ENCODE data around the gene POU1F1. TPM values are rescaled to one million over a fixed set of nuclear protein-coding genes. Genes with fewer than 3 reads are reported as not detected.

The POU1F1 gene
- total RNA-seq, 2 donors from 2014 or later: not detected

DNA sequence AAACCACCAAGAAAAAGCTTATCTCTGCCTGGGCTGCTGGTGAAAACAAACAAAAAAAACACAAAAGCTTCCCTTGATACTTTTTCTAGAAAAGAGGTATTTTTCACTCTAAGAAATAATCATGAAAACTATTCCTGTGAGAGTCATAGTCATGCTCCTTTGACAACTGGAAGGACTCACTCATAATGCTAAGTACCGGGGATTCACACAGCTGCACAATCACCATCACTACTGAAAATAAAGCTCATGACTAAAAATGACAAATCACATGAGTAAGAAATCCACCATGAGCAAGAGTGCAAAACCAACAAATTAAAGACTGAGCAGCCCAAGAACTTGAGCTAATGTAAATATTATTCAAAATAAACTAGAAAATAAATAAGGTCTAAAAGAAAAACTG lies 10.6 kb upstream of the POU1F1 start:
- WGBS, 2 experiments (ENCODE audit: insufficient coverage in 1 of 2, insufficient read length in 1 of 2): 84% methylated on average over 1 of the region's 1 CpG; no CpG with 5 or more reads in 1 of the 2 experiments
- Histone ChIP-seq H3K9ac (ENCODE audit: extremely low read depth, low read length, poor library complexity, severe bottlenecking) (no peak overlapping the region), H3K27ac (ENCODE audit: low read depth, low read length) (no peak overlapping the region), H3K4me1 (ENCODE audit: control insufficient read depth, insufficient read depth, low read length) (no peaks in the 10 kb centered on the region), H3K36me3 (ENCODE audit: control insufficient read depth, insufficient read depth, low read length) (no peaks in the 10 kb centered on the region), H3K27me3 (ENCODE audit: control insufficient read depth, insufficient read depth, low read length, poor library complexity, severe bottlenecking) (no peaks in the 10 kb centered on the region), H3K4me3 (ENCODE audit: low read length) (no peak overlapping the region), H3K9me3 (ENCODE audit: control insufficient read depth, low read length) (no peaks in the 10 kb centered on the region)
- no peak for DNase-seq
- TF ChIP-seq, protein P1, sequence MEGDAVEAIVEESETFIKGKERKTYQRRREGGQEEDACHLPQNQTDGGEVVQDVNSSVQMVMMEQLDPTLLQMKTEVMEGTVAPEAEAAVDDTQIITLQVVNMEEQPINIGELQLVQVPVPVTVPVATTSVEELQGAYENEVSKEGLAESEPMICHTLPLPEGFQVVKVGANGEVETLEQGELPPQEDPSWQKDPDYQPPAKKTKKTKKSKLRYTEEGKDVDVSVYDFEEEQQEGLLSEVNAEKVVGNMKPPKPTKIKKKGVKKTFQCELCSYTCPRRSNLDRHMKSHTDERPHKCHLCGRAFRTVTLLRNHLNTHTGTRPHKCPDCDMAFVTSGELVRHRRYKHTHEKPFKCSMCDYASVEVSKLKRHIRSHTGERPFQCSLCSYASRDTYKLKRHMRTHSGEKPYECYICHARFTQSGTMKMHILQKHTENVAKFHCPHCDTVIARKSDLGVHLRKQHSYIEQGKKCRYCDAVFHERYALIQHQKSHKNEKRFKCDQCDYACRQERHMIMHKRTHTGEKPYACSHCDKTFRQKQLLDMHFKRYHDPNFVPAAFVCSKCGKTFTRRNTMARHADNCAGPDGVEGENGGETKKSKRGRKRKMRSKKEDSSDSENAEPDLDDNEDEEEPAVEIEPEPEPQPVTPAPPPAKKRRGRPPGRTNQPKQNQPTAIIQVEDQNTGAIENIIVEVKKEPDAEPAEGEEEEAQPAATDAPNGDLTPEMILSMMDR (conservative IDR thresholded peaks at IDR 0.05): no peak
- H3K4me1 Mint-ChIP-seq: peaks cover 1% of the 10 kb centered on the region
- H3K27me3 Mint-ChIP-seq (ENCODE audit: insufficient read depth): no peaks in the 10 kb centered on the region
- H3K9me3 Mint-ChIP-seq: no peaks in the 10 kb centered on the region
- no peak overlapping the region for H3K4me3 Mint-ChIP-seq
- H3K36me3 Mint-ChIP-seq (ENCODE audit: low read depth): no peaks in the 10 kb centered on the region
- no peak overlapping the region for H3K27ac Mint-ChIP-seq

DNA sequence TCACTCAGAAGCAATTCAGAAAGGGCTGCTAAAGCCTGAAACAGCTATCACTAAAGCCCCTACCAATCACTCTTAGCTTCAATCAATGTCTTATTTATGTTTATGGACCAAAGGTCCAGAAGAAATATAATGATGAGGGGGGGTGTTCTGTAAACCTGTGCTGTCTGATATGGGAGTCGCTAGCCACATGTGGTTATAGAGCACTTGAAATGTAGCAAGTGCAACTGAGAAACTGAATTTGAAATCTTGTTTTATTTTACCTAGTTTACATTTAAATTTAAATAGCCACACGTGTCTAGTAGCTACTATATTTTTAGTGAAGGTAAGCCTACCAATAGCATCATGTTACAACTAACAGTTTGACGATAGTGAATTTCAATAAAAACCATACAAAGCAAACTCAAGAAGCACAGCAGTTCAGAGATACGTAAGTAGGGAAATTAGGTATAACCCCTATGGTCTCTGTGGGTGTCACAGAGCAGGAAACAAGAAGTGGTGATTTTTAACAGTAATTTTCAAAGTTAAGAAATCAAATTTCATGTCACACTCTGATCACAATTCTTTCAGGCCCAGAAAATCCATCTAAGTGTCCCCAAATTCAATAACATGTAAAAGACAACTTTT lies 3.6 kb downstream of the POU1F1 start:
- 95 to 100% methylated on average over 1 to 4 of the region's 4 CpGs for WGBS, 2 experiments (ENCODE audit: insufficient coverage in 1 of 2, insufficient read length in 1 of 2)
- Mint-ChIP-seq H3K9me3 (no peaks in the 10 kb centered on the region), H3K27ac (no peak overlapping the region), H3K4me3 (no peak overlapping the region), H3K4me1 (peaks cover 3% of the 10 kb centered on the region), H3K36me3 (ENCODE audit: low read depth) (no peaks in the 10 kb centered on the region), H3K27me3 (ENCODE audit: insufficient read depth) (no peaks in the 10 kb centered on the region)
- TF ChIP-seq, protein P1 (conservative IDR thresholded peaks at IDR 0.05): no peak
- DNase-seq: no peak
- Histone ChIP-seq H3K27ac (ENCODE audit: low read depth, low read length) (no peak overlapping the region), H3K9ac (ENCODE audit: extremely low read depth, low read length, poor library complexity, severe bottlenecking) (no peak overlapping the region), H3K4me1 (ENCODE audit: control insufficient read depth, insufficient read depth, low read length) (no peaks in the 10 kb centered on the region), H3K27me3 (ENCODE audit: control insufficient read depth, insufficient read depth, low read length, poor library complexity, severe bottlenecking) (no peaks in the 10 kb centered on the region), H3K36me3 (ENCODE audit: control insufficient read depth, insufficient read depth, low read length) (no peaks in the 10 kb centered on the region), H3K9me3 (ENCODE audit: control insufficient read depth, low read length) (no peaks in the 10 kb centered on the region), H3K4me3 (ENCODE audit: low read length) (no peak overlapping the region)

DNA sequence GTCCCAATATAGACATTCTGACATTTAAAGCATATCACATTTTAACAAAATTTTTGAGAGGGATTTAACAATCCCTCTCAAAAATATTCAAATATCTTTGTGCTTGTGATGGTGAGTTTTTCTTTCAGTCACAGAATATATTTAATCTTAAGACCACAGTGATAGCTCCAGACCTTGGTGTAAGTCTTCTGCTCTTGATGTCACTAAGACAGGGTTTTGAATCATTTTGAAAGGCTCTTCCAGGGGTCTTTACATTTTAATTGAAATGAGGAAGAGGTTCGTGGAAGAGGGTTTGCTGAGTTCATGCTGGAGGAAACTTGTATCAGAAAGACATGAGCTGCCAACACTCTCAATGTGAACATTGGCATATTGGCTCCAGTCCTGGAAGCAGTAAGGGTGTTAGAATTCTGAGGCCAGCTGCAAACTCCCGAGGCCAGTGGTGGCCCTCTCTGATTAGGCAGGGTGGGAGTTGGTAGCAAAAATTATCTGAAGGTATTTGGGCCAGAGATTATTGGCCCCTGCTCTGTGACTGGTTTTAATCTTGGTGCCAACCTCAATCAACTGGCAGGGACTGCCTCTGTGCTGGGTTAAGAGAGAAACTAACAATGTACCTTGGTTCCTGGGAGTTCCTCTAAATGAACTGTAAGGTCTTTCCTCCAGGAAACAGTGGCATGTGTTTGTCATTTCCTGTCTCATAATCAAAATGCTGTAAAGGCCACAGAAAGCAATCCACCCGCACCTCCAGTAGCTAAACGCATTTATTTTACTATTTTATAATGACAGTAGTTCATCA lies 5.3 kb downstream of the POU1F1 start:
- Histone ChIP-seq H3K4me3 (ENCODE audit: low read length) (no peak overlapping the region), H3K27ac (ENCODE audit: low read depth, low read length) (no peak overlapping the region), H3K4me1 (ENCODE audit: control insufficient read depth, insufficient read depth, low read length) (no peaks in the 10 kb centered on the region), H3K9me3 (ENCODE audit: control insufficient read depth, low read length) (no peaks in the 10 kb centered on the region), H3K36me3 (ENCODE audit: control insufficient read depth, insufficient read depth, low read length) (no peaks in the 10 kb centered on the region), H3K9ac (ENCODE audit: extremely low read depth, low read length, poor library complexity, severe bottlenecking) (no peak overlapping the region), H3K27me3 (ENCODE audit: control insufficient read depth, insufficient read depth, low read length, poor library complexity, severe bottlenecking) (no peaks in the 10 kb centered on the region)
- H3K36me3 Mint-ChIP-seq (ENCODE audit: low read depth): no peaks in the 10 kb centered on the region
- peaks cover 3% of the 10 kb centered on the region for H3K4me1 Mint-ChIP-seq
- WGBS, 2 experiments (ENCODE audit: insufficient coverage in 1 of 2, insufficient read length in 1 of 2): 84 to 100% methylated on average over 1 to 4 of the region's 4 CpGs
- no peaks in the 10 kb centered on the region for H3K27me3 Mint-ChIP-seq (ENCODE audit: insufficient read depth)
- H3K4me3 Mint-ChIP-seq: no peak overlapping the region
- TF ChIP-seq, protein P1 (conservative IDR thresholded peaks at IDR 0.05): no peak
- H3K9me3 Mint-ChIP-seq: no peaks in the 10 kb centered on the region
- DNase-seq: no peak
- H3K27ac Mint-ChIP-seq: no peak overlapping the region
